Cortex of kidney (tissue), 1 donor: ENCODE results near the gene KISS1R.

ENCODE experiments used
- DNase-seq: peaks from one replicate; lab custom pipeline; 2025; lab: John Stamatoyannopoulos, UW

Gene KISS1R

DNA sequence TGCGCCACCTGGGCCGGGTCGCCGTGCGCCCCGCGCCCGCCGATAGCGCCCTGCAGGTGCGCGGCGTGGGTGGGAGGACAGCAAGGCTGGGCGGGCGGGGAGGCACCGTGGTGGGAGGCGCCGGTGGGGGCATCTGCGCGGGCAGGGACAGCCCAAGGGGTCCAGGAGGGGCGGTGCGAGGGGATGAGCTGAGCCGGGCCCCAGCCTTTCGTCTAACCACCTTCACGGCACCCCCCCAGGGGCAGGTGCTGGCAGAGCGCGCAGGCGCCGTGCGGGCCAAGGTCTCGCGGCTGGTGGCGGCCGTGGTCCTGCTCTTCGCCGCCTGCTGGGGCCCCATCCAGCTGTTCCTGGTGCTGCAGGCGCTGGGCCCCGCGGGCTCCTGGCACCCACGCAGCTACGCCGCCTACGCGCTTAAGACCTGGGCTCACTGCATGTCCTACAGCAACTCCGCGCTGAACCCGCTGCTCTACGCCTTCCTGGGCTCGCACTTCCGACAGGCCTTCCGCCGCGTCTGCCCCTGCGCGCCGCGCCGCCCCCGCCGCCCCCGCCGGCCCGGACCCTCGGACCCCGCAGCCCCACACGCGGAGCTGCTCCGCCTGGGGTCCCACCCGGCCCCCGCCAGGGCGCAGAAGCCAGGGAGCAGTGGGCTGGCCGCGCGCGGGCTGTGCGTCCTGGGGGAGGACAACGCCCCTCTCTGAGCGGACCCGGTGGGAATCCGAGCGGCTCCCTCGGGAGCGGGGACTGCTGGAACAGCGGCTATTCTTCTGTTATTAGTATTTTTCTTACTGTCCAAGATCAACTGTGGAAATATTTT lies 3.1 kb downstream of the KISS1R start:
- DNase-seq: no peak

DNA sequence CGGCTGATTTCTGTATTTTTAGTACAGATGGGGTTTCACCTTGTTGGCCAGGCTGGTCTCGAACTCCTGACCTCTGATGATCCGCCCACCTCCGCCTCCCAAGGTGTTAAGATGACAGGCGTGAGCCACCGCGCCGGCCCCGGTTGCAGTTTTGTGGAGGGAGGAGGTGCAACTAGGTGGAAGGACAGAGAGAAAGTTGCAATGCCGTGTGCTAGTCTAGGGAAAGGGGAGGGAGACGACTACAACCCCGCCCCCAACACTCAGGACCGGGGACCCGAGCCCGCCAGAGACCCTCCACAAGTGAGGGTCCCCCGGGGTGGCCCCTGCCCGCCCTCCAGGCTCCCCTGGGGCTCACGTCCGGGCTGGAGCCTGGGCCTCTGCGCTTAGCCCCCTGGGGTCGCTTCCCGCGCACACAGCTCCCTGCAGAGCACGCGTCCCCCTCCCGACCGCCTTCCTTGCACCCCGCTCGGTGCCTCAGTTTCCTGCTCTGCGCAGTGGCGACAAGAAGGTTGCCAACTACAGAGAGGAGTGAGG lies 7.5 kb downstream of the KISS1R start:
- no peak for DNase-seq

GRCh38 chr19:925087-925525 lies 8.0 kb downstream of the KISS1R start:
- DNase-seq: no peak

DNA sequence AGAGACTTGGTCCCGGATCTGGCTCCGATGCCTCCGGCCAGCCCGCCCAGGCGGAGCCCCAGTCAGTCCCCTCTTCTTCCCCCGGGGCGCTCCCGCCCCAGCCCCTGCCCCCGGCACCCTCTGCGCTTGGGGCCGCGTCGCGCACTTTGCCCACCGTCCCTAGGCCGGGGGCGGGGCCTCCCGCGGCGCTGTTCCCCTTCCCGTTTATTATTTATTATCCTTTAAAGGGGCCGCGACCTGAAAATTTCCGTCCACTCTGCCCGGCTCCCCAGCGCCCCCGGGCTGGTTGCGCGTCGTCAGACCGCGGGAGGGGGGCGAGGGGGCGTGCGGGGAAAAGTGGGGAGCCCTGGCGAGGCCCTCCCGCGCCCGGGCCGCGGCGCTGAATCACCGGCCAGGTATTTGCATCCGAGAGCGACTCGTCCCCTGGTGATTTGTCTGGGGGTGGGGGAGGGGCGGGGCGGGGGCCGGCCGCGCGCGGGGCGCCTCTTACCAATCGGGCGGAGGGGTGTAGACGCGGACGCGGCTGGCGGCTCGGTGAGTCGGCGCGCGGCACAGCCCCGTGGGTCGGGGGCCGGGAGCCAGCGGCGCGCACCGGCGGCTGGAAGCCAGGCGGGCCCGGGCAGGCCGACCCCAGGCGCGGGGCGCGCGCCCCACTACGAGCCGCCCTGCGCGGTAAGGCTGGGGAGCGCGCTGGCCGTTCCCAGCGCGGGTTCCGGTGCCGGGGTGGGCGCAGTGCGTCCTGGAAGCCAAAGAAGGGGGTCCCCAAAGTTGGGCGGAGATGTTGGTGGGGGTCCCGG lies 8.6 kb downstream of the KISS1R start, which contains the start of gene ARID3A:
Gene ARID3A, plus strand, starts transcription at position 510 of the 797 bp plus-strand sequence. CDS start 3,494 bp downstream, outside the sequence.
- no peak for DNase-seq

- no peak for DNase-seq
These were observed 9.1 kb downstream of the KISS1R start for GRCh38 chr19:926323-926588.

DNA sequence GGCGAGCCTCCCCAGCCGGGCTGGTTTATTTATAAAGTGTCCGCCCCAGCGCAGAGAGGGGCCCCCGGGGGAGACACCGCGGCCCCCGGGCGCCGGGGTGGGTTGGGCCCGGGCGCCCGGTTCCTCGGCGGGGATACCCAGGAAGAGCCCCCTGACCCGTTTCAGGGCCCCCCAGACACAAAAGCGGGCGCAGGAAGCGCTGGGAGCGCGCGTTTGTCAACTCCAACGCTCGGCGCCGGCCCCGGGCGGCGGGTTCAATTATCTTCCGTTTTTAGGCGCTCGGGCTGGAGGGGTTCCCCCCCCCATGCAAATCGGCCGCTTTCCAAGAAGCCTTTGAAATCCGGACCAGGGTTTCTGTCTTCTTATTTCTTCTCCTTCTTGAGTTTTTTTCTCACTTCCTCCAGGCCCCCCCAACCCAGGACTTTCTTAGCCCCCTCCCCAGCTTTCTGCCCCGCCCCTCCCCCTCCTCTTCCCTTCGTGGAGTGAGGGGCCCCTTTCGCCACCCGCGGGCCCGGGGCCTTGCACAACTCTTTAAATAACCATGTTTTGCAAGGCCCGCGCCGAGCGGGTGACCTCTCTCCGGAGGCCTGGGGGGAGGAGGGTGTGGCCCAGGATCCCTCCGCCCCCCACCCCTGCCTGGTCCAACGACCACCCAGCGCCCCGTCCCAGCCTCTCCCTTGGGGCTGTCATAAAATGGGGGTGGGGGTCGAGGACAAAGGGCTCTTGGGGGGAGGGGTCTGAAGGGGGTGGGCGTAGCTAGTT lies 9.6 kb downstream of the KISS1R start:
- DNase-seq: no peak

DNA sequence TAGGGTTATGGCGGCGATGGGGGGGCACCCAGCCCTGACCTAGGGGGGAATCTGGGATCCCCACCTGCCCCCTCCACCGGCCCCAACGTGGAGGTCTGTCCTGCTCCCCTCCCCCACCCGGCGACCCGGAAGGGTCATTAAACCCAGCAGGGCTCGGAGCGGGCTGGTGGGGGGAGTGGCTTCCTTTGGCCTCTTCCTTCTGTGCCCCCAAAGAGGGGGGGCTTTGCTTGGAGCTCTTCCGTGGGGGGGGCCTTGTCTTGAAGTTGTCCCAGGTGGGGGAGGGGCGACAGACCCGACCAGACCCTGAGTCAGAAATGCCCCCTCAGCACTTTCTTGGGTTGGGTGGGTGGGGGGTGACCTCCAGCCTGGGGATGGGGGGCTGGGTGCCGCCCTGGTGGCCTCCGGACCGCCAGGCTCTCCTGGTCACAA lies 10.2 kb downstream of the KISS1R start:
- no peak for DNase-seq

GRCh38 chr19:927780-928401 lies 10.8 kb downstream of the KISS1R start:
- DNase-seq: no peak

GRCh38 chr19:928471-929202 lies 11.5 kb downstream of the KISS1R start:
- no peak for DNase-seq

GRCh38 chr19:929203-929890 lies 12.2 kb downstream of the KISS1R start:
- DNase-seq: no peak

- DNase-seq: no peak
These were observed 12.7 kb downstream of the KISS1R start for GRCh38 chr19:929891-930258.

- no peak for DNase-seq
These were observed 14.9 kb downstream of the KISS1R start for GRCh38 chr19:931860-932647.

DNA sequence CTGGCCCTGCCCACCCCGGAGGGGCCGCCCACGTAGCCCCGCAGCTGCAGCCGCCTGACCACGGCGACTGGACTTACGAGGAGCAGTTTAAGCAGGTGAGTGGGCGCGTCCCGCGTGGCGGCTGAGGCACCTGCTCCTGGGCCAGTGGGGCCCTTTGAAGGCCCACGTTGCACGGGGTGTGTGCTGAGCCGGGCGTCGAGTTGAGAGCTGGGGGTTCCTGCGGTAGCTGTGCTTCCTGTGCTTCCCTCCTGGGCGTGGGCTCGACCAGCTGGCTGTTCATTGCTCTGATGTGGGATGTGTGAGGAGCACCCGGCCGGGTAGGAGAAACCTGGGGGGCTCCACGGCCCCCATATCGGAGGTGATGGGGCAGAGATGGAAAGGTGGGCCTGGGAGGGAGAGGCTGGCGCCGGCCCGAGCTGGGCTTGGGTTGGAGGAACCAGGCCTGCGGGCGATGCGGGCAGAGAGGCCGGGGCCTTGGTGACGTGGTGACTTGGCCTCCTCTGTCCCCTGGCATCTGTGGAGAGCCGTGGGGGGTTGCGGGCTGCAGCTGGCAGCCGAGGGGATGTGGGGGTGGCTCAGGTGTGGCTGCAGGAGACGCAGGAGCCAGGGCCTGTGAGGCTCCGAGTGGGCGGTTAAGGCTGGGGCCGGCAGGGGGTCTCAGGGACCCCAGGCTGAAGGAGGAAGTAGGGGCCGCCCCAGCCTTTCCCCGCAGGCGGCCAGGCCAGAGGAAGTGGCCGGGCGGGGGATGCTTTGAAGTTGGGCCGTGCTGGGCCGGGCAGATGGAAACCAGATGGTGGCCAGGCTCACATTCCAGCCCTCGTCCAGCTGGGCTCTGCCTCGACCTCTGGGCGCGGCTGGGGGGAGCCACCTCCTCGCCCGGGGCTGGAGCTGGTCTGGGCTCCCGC lies 15.8 kb downstream of the KISS1R start:
- DNase-seq: no peak

- no peak for DNase-seq
These were observed 16.4 kb downstream of the KISS1R start for GRCh38 chr19:933553-933882.

DNA sequence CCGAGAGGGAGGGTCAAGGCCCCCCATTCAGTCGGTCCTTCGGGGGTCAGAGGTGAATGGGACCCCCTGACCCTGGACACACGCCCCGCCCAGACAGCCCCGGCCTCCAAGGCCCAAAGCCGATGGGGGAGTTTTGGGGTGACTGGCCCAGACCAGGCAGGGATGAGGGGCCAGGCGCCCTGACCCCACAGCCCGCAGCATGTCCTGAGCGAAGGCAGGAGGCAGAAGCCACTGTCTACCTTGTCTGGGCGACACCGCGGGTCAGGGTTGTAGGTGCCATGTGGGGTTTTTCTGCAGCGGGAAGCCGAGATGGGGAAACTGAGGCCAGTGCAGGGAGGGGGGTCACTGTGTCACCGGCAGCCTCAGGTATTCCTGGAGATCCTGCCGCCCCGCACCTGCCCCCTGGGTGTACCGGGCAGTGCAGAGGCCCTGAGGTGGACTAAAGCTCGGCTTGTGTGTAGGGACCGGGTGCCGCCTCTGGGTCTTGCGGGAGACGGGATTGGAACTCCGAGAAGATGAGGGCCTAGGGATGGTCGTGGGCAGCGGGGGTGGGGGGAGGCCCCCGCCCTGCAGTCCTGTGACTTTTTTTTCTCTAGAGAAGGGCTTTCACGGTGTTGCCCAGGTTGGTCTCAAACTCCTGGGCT lies 17.2 kb downstream of the KISS1R start:
- DNase-seq: no peak

- no peak for DNase-seq
These were observed 17.8 kb downstream of the KISS1R start for GRCh38 chr19:934865-935479.

DNA sequence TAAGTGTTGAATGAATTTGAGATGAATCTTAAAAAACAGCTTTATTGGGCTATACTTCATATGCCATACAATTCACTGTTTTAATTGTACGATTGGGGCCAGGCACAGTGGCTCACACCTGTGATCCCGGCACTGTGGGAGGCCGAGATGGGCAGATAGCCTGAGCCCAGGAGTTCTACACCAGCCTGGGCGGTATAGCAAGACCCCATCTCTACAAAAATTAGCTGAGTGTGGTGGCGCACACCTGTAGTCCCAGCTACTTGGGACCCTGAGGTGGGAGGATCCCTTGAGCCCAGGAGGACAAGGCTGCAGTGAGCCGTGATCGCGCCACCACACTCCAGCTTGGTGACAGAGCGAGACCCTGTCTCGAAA lies 19.0 kb downstream of the KISS1R start:
- DNase-seq: no peak

- DNase-seq: no peak
These were observed 20.1 kb downstream of the KISS1R start for GRCh38 chr19:937259-937694.
